Measurements from ENCODE around the gene RGPD4. TPM values are rescaled to one million over a fixed set of nuclear protein-coding genes. Genes with fewer than 3 reads are reported as not detected.
"Not testable (repeated sequence)": the region's sequence is repeated elsewhere in the genome, so short reads cannot be mapped to it uniquely, and the experiment has no call there.

RGPD4 gene
- polyA plus RNA-seq, 1 donor from 2014 or later: 0.26 TPM

DNA sequence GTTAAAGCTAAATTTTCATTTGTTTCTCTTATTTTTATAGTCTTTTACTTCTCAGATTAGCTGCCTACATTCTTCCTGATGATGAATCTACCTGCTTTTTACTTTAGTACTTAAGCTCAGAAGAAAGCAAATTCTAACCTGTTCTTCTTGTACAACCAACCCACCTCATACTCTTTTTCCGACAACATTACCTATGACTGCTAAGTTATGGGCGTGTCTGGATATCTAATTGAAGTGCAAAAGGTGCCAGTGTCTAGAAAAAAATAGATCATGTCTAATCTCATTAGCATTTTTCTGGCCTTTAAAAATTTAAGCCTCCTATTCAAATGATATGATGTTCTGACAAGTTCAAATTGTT lies 1.5 kb upstream of the RGPD4 start:
- Histone ChIP-seq H3K36me3 (ENCODE audit: insufficient read depth, low read length) (no peaks in the 10 kb centered on the region), H3K79me2 (replicated peaks; ENCODE audit: insufficient read depth, low read length) (no peaks in the 10 kb centered on the region), H3K4me2 (ENCODE audit: low read length) (no peak overlapping the region), H3K9ac (ENCODE audit: low read length) (no peak overlapping the region), H3K9me3 (ENCODE audit: low read length) (no peaks in the 10 kb centered on the region), H3K27ac (ENCODE audit: low read length) (no peak overlapping the region), H3K27me3 (ENCODE audit: insufficient read depth, low read depth, low read length) (no peaks in the 10 kb centered on the region), H3F3A (ENCODE audit: insufficient read depth, low read length, poor library complexity, severe bottlenecking) (no peaks in the 10 kb centered on the region), H3K9me2 (ENCODE audit: insufficient read depth, low read length) (no peaks in the 10 kb centered on the region), H3K4me3 (ENCODE audit: low read length) (no peak overlapping the region), H4K20me1 (ENCODE audit: insufficient read depth) (no peaks in the 10 kb centered on the region), H2AFZ (ENCODE audit: low read depth, low read length) (no peak overlapping the region)
- TF ChIP-seq EP300 (conservative IDR thresholded peaks at IDR 0.05; ENCODE audit: poor library complexity, severe bottlenecking) (no peak), TAF1 (IDR thresholded peaks at IDR 0.05; ENCODE audit: low read depth) (no peak), SMC3 (conservative IDR thresholded peaks at IDR 0.05; ENCODE audit: poor library complexity) (no peak), CTCF (IDR thresholded peaks at IDR 0.05; ENCODE audit: poor library complexity, severe bottlenecking) (no peak), MXI1 (conservative IDR thresholded peaks at IDR 0.05; ENCODE audit: poor library complexity, severe bottlenecking) (no peak), POLR2AphosphoS5 (IDR thresholded peaks at IDR 0.05) (no peak), RAD21 (conservative IDR thresholded peaks at IDR 0.05) (no peak), EZH2 (IDR thresholded peaks at IDR 0.05; ENCODE audit: borderline replicate concordance, insufficient read depth, low read length, poor library complexity, severe bottlenecking) (no peak)
- TF ChIP-seq, protein P1, sequence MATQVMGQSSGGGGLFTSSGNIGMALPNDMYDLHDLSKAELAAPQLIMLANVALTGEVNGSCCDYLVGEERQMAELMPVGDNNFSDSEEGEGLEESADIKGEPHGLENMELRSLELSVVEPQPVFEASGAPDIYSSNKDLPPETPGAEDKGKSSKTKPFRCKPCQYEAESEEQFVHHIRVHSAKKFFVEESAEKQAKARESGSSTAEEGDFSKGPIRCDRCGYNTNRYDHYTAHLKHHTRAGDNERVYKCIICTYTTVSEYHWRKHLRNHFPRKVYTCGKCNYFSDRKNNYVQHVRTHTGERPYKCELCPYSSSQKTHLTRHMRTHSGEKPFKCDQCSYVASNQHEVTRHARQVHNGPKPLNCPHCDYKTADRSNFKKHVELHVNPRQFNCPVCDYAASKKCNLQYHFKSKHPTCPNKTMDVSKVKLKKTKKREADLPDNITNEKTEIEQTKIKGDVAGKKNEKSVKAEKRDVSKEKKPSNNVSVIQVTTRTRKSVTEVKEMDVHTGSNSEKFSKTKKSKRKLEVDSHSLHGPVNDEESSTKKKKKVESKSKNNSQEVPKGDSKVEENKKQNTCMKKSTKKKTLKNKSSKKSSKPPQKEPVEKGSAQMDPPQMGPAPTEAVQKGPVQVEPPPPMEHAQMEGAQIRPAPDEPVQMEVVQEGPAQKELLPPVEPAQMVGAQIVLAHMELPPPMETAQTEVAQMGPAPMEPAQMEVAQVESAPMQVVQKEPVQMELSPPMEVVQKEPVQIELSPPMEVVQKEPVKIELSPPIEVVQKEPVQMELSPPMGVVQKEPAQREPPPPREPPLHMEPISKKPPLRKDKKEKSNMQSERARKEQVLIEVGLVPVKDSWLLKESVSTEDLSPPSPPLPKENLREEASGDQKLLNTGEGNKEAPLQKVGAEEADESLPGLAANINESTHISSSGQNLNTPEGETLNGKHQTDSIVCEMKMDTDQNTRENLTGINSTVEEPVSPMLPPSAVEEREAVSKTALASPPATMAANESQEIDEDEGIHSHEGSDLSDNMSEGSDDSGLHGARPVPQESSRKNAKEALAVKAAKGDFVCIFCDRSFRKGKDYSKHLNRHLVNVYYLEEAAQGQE (IDR thresholded peaks at IDR 0.05; ENCODE audit: borderline replicate concordance): no peak

DNA sequence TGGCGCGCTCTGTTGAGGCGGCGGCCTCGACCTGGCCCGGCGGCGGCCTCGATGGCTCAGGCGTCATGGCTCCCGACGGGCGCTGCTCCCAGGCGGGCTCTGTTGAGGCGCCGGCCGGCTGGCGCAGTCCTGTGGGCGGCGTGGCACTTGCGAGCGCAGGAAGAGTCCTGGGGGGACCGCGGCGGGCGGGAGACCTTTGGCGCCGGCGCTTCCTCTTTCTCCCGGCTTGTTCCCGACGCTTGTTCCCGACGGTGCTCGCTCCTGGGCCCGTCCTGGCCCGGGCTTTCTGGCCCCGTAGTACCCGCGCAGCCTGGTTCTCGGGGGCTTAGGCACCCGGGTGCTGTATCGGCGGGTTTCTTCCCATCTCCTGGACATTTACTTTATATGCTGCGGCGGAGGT lies 2.8 kb downstream of the RGPD4 start:
- not testable (repeated sequence) for H3K9ac ChIP-seq (ENCODE audit: low read length); H3K79me2 ChIP-seq (replicated peaks; ENCODE audit: insufficient read depth, low read length); H3K4me2 ChIP-seq (ENCODE audit: low read length); H3K9me2 ChIP-seq (ENCODE audit: insufficient read depth, low read length); H2AFZ ChIP-seq (ENCODE audit: low read depth, low read length); H3K27me3 ChIP-seq (ENCODE audit: insufficient read depth, low read depth, low read length); H3K9me3 ChIP-seq (ENCODE audit: low read length); H3F3A ChIP-seq (ENCODE audit: insufficient read depth, low read length, poor library complexity, severe bottlenecking); H3K36me3 ChIP-seq (ENCODE audit: insufficient read depth, low read length); H4K20me1 ChIP-seq (ENCODE audit: insufficient read depth); H3K27ac ChIP-seq (ENCODE audit: low read length); H3K4me3 ChIP-seq (ENCODE audit: low read length)

- peak; percentile 64 for TF ChIP-seq SMC3 (conservative IDR thresholded peaks at IDR 0.05; ENCODE audit: poor library complexity)
- TF ChIP-seq RAD21 (conservative IDR thresholded peaks at IDR 0.05): peak; percentile 52
- TF ChIP-seq CTCF (IDR thresholded peaks at IDR 0.05; ENCODE audit: poor library complexity, severe bottlenecking): peak; percentile 45
- H4K20me1 ChIP-seq (ENCODE audit: insufficient read depth); H3K4me2 ChIP-seq (ENCODE audit: low read length); H3F3A ChIP-seq (ENCODE audit: insufficient read depth, low read length, poor library complexity, severe bottlenecking); H3K9ac ChIP-seq (ENCODE audit: low read length); H3K9me2 ChIP-seq (ENCODE audit: insufficient read depth, low read length); H3K79me2 ChIP-seq (replicated peaks; ENCODE audit: insufficient read depth, low read length); H3K4me3 ChIP-seq (ENCODE audit: low read length); H2AFZ ChIP-seq (ENCODE audit: low read depth, low read length); H3K27ac ChIP-seq (ENCODE audit: low read length); H3K36me3 ChIP-seq (ENCODE audit: insufficient read depth, low read length); H3K27me3 ChIP-seq (ENCODE audit: insufficient read depth, low read depth, low read length); H3K9me3 ChIP-seq (ENCODE audit: low read length): not testable (repeated sequence)
Measured at GRCh38 chr2:107833152-107833551, 6.5 kb downstream of the RGPD4 start.

GRCh38 chr2:107833618-107834017 lies 6.9 kb downstream of the RGPD4 start:
- not testable (repeated sequence) for H3K27me3 ChIP-seq (ENCODE audit: insufficient read depth, low read depth, low read length); H3K79me2 ChIP-seq (replicated peaks; ENCODE audit: insufficient read depth, low read length); H4K20me1 ChIP-seq (ENCODE audit: insufficient read depth); H3K9ac ChIP-seq (ENCODE audit: low read length); H3K27ac ChIP-seq (ENCODE audit: low read length); H3K4me2 ChIP-seq (ENCODE audit: low read length); H3K36me3 ChIP-seq (ENCODE audit: insufficient read depth, low read length); H3K9me2 ChIP-seq (ENCODE audit: insufficient read depth, low read length); H3K9me3 ChIP-seq (ENCODE audit: low read length); H2AFZ ChIP-seq (ENCODE audit: low read depth, low read length); H3K4me3 ChIP-seq (ENCODE audit: low read length); H3F3A ChIP-seq (ENCODE audit: insufficient read depth, low read length, poor library complexity, severe bottlenecking)
